ENCODE data around the gene HNRNPH1.

HNRNPH1 gene

GRCh38 chr5:179621551-179622214, 1.8 kb downstream of the HNRNPH1 start:
- DNase-seq: no peak

- no peak for DNase-seq
Observed at GRCh38 chr5:179620703-179621350, 2.6 kb downstream of the HNRNPH1 start.

GRCh38 chr5:179620293-179620692, 3.2 kb downstream of the HNRNPH1 start:
- no peak for DNase-seq

GRCh38 chr5:179619776-179620175, 3.7 kb downstream of the HNRNPH1 start:
- no peak for DNase-seq

- DNase-seq: no peak
Observed at GRCh38 chr5:179618923-179619554, 4.4 kb downstream of the HNRNPH1 start.

GRCh38 chr5:179617930-179618329, 5.5 kb downstream of the HNRNPH1 start:
- no peak for DNase-seq

- DNase-seq: no peak
Observed at GRCh38 chr5:179616002-179616594, 7.4 kb downstream of the HNRNPH1 start.

- no peak for DNase-seq
Observed at GRCh38 chr5:179615203-179615602, 8.3 kb downstream of the HNRNPH1 start.

- DNase-seq: no peak
Observed at GRCh38 chr5:179614745-179615144, 8.7 kb downstream of the HNRNPH1 start.

- no peak for DNase-seq
Observed at GRCh38 chr5:179613460-179614071, 9.9 kb downstream of the HNRNPH1 start.

GRCh38 chr5:179612577-179613459, 10.7 kb downstream of the HNRNPH1 start:
- DNase-seq: no peak

GRCh38 chr5:179610903-179611265, 12.6 kb downstream of the HNRNPH1 start:
- no peak for DNase-seq

- DNase-seq: no peak
Observed at GRCh38 chr5:179610109-179610902, 13.2 kb downstream of the HNRNPH1 start.

GRCh38 chr5:179609834-179610108, 13.7 kb downstream of the HNRNPH1 start:
- DNase-seq: no peak

GRCh38 chr5:179608131-179608581, 15.3 kb downstream of the HNRNPH1 start:
- DNase-seq: no peak

GRCh38 chr5:179607160-179607931, 16.1 kb downstream of the HNRNPH1 start:
- DNase-seq: no peak

GRCh38 chr5:179606910-179607159, 16.6 kb downstream of the HNRNPH1 start:
- no peak for DNase-seq

GRCh38 chr5:179606071-179606909, 17.2 kb downstream of the HNRNPH1 start:
- no peak for DNase-seq

- no peak for DNase-seq
Observed at GRCh38 chr5:179605026-179605833, 18.2 kb downstream of the HNRNPH1 start.

Measured in NCI-H774 (cell line).